Sigmoid colon (tissue), 7 donors: Measurements from ENCODE around the gene C1orf94. TPM values are rescaled to one million over a fixed set of nuclear protein-coding genes. Genes with fewer than 3 reads are reported as not detected.

Experiments used
- DNase-seq: peaks from one replicate; pipeline ENCODE4 v3.0.0-alpha.2; 2019
- H3K27ac ChIP-seq, 4 donors: fragments of 200-600 bp; sonication (generic); one replicate each; pipeline ENCODE4 v1.5.1; 2016 to 2019; ENCODE audit warnings: mild to moderate bottlenecking in 1 of 4
- H3K27me3 ChIP-seq, 3 donors: fragments of 200-600 bp; sonication (generic); one replicate each; pipeline ENCODE4 v1.5.1; 2019; ENCODE audit warnings: mild to moderate bottlenecking in 1 of 3
- H3K36me3 ChIP-seq, 4 donors: fragments of 200-600 bp; sonication (generic); one replicate each; pipeline ENCODE4 v1.5.1; 2016 to 2019
- H3K4me1 ChIP-seq, 4 donors: fragments of 200-600 bp; sonication (generic); one replicate each; pipeline ENCODE4 v1.5.1; 2017 to 2019
- H3K4me3 ChIP-seq, 4 donors: fragments of 200-600 bp; sonication (generic); one replicate each; pipeline ENCODE4 v1.5.1; 2017 to 2019; ENCODE audit warnings: mild to moderate bottlenecking in 2 of 4, moderate library complexity in 1 of 4
- H3K9me3 ChIP-seq, 4 donors: fragments of 200-600 bp in 3 of 4; sonication (generic) in 3 of 4; one replicate each; pipeline versions ENCODE4 v1.5.1 to v1.6.1; 2013 to 2019
- EP300 ChIP-seq, 4 donors: sonication (generic); formaldehyde crosslinking; IDR thresholded peaks; one replicate each; pipeline ENCODE4 v1.6.1; 2017; ENCODE audit warnings: antibody characterized with exemption in 4 of 4
- POLR2A ChIP-seq, 2 donors: fragments of 450-650 bp; IDR thresholded peaks; one replicate each; pipeline ENCODE4 v1.6.1; 2016; ENCODE audit warnings: antibody characterized with exemption in 2 of 2, mild to moderate bottlenecking in 2 of 2, moderate library complexity in 2 of 2
- POLR2AphosphoS5 ChIP-seq, 4 donors: sonication (generic); formaldehyde crosslinking; IDR thresholded peaks; one replicate each; pipeline ENCODE4 v1.6.1; 2017; ENCODE audit warnings: antibody characterized with exemption in 4 of 4
- WGBS, 2 donors: extraction: QIAGEN DNeasy Blood & Tissue Kit; methylation state at CpG; one replicate each; pipeline ENCODE4 v1.1.7; 2013; 5-methylcytosine and 5-hydroxymethylcytosine counted together
- intact Hi-C: fragments of 100-400 bp; cut with DNase I; formaldehyde crosslinking; loops from one replicate; pipeline ENCODE4 v1.15.1; 2023
- polyA plus RNA-seq, 3 donors: library from polyadenylated mRNA; stranded (reverse); fragments of 200-250 nt; gene quantifications; one replicate each; pipeline ENCODE4 v1.2.3, GENCODE V29; 2013
- total RNA-seq, 4 donors: library from RNA; depleted of rRNA; stranded (reverse); fragments of >200 nt; gene quantifications; one replicate each; pipeline ENCODE4 v1.1.0, GENCODE V29; 2016
- TF ChIP-seq, protein P1 (sequence below), 4 experiments: fragments of 450-650 bp in 3 of 4; fragments of 200-600 bp in 1 of 4; IDR thresholded peaks; one replicate each; pipeline ENCODE4 v1.5.1; 2016 to 2019; ENCODE audit warnings: antibody characterized with exemption in 4 of 4, mild to moderate bottlenecking in 3 of 4, moderate library complexity in 2 of 4
- donor health status: healthy with polysubstance abuse.
- donor health status: Bipolar disorder and iron deficiency.
- donor health status: healthy.

The C1orf94 gene
- total and polyA plus RNA-seq, 7 donors, result not detected

DNA sequence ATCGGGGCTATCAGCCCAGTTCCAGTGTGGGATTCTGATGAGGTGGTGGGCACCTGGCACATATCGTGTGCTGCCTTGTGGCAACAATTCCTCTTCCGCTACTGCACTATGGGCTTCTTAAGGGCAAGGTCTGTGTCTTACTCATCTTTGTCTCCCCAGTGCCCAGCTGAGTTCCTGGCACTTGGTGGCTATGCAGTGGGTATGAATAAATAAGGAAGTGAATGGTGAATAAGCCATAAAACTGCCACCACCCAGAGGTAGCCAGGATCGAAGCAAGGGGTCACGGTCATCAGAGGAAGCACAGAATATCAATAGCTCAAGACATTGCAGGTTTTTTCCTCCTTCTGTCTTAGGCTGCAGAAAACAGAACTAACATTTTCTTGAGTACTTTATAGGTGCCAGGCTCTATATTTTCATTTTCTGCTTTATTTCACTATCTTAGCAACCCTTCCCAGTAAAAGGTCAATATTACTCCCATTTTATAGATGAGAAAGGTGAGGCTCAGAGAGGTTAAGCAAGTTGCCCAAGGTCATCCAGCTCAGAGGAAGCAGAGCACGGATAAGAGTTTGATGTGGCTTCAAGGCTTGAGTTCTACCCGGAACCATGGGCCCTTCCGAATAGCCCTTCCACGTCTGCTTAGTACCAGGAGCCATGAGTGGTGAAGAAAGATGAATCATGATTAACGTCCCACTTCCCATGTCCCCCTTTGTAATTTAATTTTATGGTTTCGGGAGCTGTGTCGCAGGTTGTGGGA, 10.2 kb downstream of the C1orf94 start:
- Histone ChIP-seq H3K4me1 (no peaks in the 10 kb centered on the region), H3K27me3 (peaks cover 0 to 28% (median 0%) of the 10 kb centered on the region in 3 donors), H3K36me3 (no peaks in the 10 kb centered on the region), H3K27ac (no peak overlapping the region), H3K9me3 (peaks cover 0 to 6% (median 2%) of the 10 kb centered on the region in 4 donors), H3K4me3 (no peak overlapping the region)
- intact Hi-C loops, result no loop called here
- TF ChIP-seq EP300 (IDR thresholded peaks at IDR 0.05) (no peak), POLR2AphosphoS5 (IDR thresholded peaks at IDR 0.05) (no peak)
- 62 to 73% methylated on average over 12 of the region's 12 CpGs for WGBS, 2 donors
- no peak for DNase-seq

DNA sequence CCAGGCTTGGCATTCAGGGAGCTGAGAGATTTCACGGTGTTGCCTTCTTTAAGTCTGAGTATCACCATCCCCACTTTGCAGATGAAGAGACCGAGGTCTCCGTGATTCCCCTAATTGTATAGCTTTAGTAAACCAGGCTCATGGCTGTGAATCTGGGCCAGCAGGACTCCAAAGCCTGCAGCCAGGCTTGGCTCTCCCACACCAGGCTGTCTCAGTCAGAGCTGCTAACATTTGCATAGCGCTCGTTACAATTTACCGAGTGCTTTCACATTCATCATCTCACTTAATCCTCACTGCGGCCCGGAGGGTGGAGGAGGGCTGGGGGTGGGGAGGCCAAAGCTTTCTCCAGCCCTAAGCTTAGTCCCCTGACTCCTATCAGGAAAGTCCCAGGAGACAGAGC, 11.7 kb downstream of the C1orf94 start:
- TF ChIP-seq EP300 (IDR thresholded peaks at IDR 0.05), result no peak
- TF ChIP-seq POLR2A (IDR thresholded peaks at IDR 0.05), result no peak
- TF ChIP-seq, protein P1, sequence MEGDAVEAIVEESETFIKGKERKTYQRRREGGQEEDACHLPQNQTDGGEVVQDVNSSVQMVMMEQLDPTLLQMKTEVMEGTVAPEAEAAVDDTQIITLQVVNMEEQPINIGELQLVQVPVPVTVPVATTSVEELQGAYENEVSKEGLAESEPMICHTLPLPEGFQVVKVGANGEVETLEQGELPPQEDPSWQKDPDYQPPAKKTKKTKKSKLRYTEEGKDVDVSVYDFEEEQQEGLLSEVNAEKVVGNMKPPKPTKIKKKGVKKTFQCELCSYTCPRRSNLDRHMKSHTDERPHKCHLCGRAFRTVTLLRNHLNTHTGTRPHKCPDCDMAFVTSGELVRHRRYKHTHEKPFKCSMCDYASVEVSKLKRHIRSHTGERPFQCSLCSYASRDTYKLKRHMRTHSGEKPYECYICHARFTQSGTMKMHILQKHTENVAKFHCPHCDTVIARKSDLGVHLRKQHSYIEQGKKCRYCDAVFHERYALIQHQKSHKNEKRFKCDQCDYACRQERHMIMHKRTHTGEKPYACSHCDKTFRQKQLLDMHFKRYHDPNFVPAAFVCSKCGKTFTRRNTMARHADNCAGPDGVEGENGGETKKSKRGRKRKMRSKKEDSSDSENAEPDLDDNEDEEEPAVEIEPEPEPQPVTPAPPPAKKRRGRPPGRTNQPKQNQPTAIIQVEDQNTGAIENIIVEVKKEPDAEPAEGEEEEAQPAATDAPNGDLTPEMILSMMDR (IDR thresholded peaks at IDR 0.05), result no peak
- no peak for TF ChIP-seq POLR2AphosphoS5 (IDR thresholded peaks at IDR 0.05)
- Histone ChIP-seq H3K4me3 (no peak overlapping the region), H3K27me3 (peaks cover 0 to 28% (median 0%) of the 10 kb centered on the region in 3 donors), H3K27ac (no peak overlapping the region), H3K9me3 (peaks cover 0 to 6% (median 2%) of the 10 kb centered on the region in 4 donors), H3K4me1 (no peaks in the 10 kb centered on the region), H3K36me3 (no peaks in the 10 kb centered on the region)
- 14 to 36% methylated on average over 8 of the region's 8 CpGs for WGBS, 2 donors
- peak; percentile 21 for DNase-seq
- intact Hi-C loops, result no loop called here

GRCh38 chr1:34188985-34189384, 12.3 kb downstream of the C1orf94 start:
- WGBS, 2 donors, result 54 to 72% methylated on average over 4 of the region's 4 CpGs

GRCh38 chr1:34190692-34191091, 14.0 kb downstream of the C1orf94 start:
- 58 to 66% methylated on average over 2 of the region's 2 CpGs for WGBS, 2 donors
- H3K27ac ChIP-seq, result no peak overlapping the region
- no peaks in the 10 kb centered on the region for H3K36me3 ChIP-seq
- TF ChIP-seq POLR2A (IDR thresholded peaks at IDR 0.05) (no peak), EP300 (IDR thresholded peaks at IDR 0.05) (no peak), POLR2AphosphoS5 (IDR thresholded peaks at IDR 0.05) (no peak)
- TF ChIP-seq, protein P1 (IDR thresholded peaks at IDR 0.05), result no peak
- no peak for DNase-seq
- H3K4me3 ChIP-seq, result no peak overlapping the region
- H3K9me3 ChIP-seq, result peaks cover 0 to 6% (median 2%) of the 10 kb centered on the region in 4 donors
- peaks cover 0 to 22% (median 0%) of the 10 kb centered on the region in 3 donors for H3K27me3 ChIP-seq
- intact Hi-C loops, result no loop called here
- no peaks in the 10 kb centered on the region for H3K4me1 ChIP-seq

More at GRCh38 chr1:34188985-34189384, 12.3 kb downstream of the C1orf94 start:
- Histone ChIP-seq H3K27ac (no peak overlapping the region), H3K4me1 (no peaks in the 10 kb centered on the region), H3K27me3 (peaks cover 0 to 28% (median 0%) of the 10 kb centered on the region in 3 donors), H3K9me3 (peaks cover 0 to 6% (median 2%) of the 10 kb centered on the region in 4 donors), H3K4me3 (no peak overlapping the region), H3K36me3 (no peaks in the 10 kb centered on the region)
- intact Hi-C loops, result no loop called here
- DNase-seq, result no peak
- TF ChIP-seq EP300 (IDR thresholded peaks at IDR 0.05), result no peak
- TF ChIP-seq, protein P1 (IDR thresholded peaks at IDR 0.05), result no peak
- no peak for TF ChIP-seq POLR2AphosphoS5 (IDR thresholded peaks at IDR 0.05)
- no peak for TF ChIP-seq POLR2A (IDR thresholded peaks at IDR 0.05)

GRCh38 chr1:34192621-34193020, 15.9 kb downstream of the C1orf94 start:
- no peak overlapping the region for H3K4me3 ChIP-seq
- H3K4me1 ChIP-seq, result no peaks in the 10 kb centered on the region
- intact Hi-C loops, result no loop called here
- DNase-seq, result no peak
- WGBS, 2 donors, result 58 to 59% methylated on average over 3 of the region's 3 CpGs
- no peak overlapping the region for H3K27ac ChIP-seq
- peaks cover 0 to 6% (median 2%) of the 10 kb centered on the region in 4 donors for H3K9me3 ChIP-seq
- peaks cover 0 to 12% (median 0%) of the 10 kb centered on the region in 3 donors for H3K27me3 ChIP-seq
- TF ChIP-seq, protein P1 (IDR thresholded peaks at IDR 0.05), result no peak
- no peaks in the 10 kb centered on the region for H3K36me3 ChIP-seq
